ENCODE results near the gene VPS9D1.
"Not testable (repeated sequence)": the region's sequence is repeated elsewhere in the genome, so short reads cannot be mapped to it uniquely, and the experiment has no call there.

VPS9D1 gene

GRCh38 chr16:89693931-89694783, 26.5 kb downstream of the VPS9D1 start:
- no peak for DNase-seq (ENCODE audit: low read depth in 2 of 2)

GRCh38 chr16:89693289-89693731, 27.4 kb downstream of the VPS9D1 start:
- DNase-seq (ENCODE audit: low read depth in 2 of 2): no peak

GRCh38 chr16:89691986-89692569, 28.6 kb downstream of the VPS9D1 start:
- no peak for DNase-seq (ENCODE audit: low read depth in 2 of 2)

- no peak for DNase-seq (ENCODE audit: low read depth in 2 of 2)
Observed at GRCh38 chr16:89691231-89691985, 29.3 kb downstream of the VPS9D1 start.

GRCh38 chr16:89690392-89690901, 30.3 kb downstream of the VPS9D1 start:
- no peak for DNase-seq (ENCODE audit: low read depth in 2 of 2)

GRCh38 chr16:89689621-89690020, 31.1 kb downstream of the VPS9D1 start:
- not testable (repeated sequence) for DNase-seq (ENCODE audit: low read depth in 2 of 2)

- no peak for DNase-seq (ENCODE audit: low read depth in 2 of 2)
Observed at GRCh38 chr16:89689142-89689541, 31.6 kb downstream of the VPS9D1 start.

GRCh38 chr16:89688395-89688794, 32.3 kb downstream of the VPS9D1 start:
- no peak for DNase-seq (ENCODE audit: low read depth in 2 of 2)

- no peak for DNase-seq (ENCODE audit: low read depth in 2 of 2)
Observed at GRCh38 chr16:89687092-89687940, 33.4 kb downstream of the VPS9D1 start.

GRCh38 chr16:89686520-89687091, 34.1 kb downstream of the VPS9D1 start, which contains the start of gene CDK10:
CDK10 (plus strand) TSS chr16:89686689; CDS start chr16:89686711, 22 bp downstream.
- peak; percentile 76 to 85 for DNase-seq (ENCODE audit: low read depth in 2 of 2)

- DNase-seq (ENCODE audit: low read depth in 2 of 2): no peak
Observed at GRCh38 chr16:89685916-89686315, 34.8 kb downstream of the VPS9D1 start.

GRCh38 chr16:89678258-89678657, 42.4 kb downstream of the VPS9D1 start:
- DNase-seq (ENCODE audit: low read depth in 2 of 2): no peak

GRCh38 chr16:89672177-89672941, 48.3 kb downstream of the VPS9D1 start:
- DNase-seq (ENCODE audit: low read depth in 2 of 2): no peak

GRCh38 chr16:89671565-89671964, 49.1 kb downstream of the VPS9D1 start:
- DNase-seq (ENCODE audit: low read depth in 2 of 2): not testable (repeated sequence)

- no peak for DNase-seq (ENCODE audit: low read depth in 2 of 2)
Observed at GRCh38 chr16:89670496-89671431, 49.9 kb downstream of the VPS9D1 start.

GRCh38 chr16:89669755-89670154, 50.9 kb downstream of the VPS9D1 start:
- no peak for DNase-seq (ENCODE audit: low read depth in 2 of 2)

GRCh38 chr16:89668790-89669158, 51.9 kb downstream of the VPS9D1 start:
- no peak for DNase-seq (ENCODE audit: low read depth in 2 of 2)

GRCh38 chr16:89667633-89668032, 53.1 kb downstream of the VPS9D1 start:
- no peak for DNase-seq (ENCODE audit: low read depth in 2 of 2)

- not testable (repeated sequence) for DNase-seq (ENCODE audit: low read depth in 2 of 2)
Observed at GRCh38 chr16:89667000-89667399, 53.7 kb downstream of the VPS9D1 start.
